Fibroblast of villous mesenchyme (primary cell): Measurements from ENCODE around the gene CDH20. TPM values are rescaled to one million over a fixed set of nuclear protein-coding genes. Genes with fewer than 3 reads are reported as not detected.
A peak's percentile ranks its signal among the peaks of the same experiment; 100 is the strongest.

ENCODE experiments used
- DNase-seq: peaks from one replicate; pipeline ENCODE4 v3.0.0-alpha.2; 2010; ENCODE audit warnings: low read depth
- H3K4me3 ChIP-seq: 2 replicates; pipeline ENCODE4 v1.5.1; 2011; ENCODE audit warnings: low read depth, mild to moderate bottlenecking, low read length
- total RNA-seq: library from RNA; depleted of rRNA; stranded (reverse); fragments of >200 nt; gene quantifications from 2 replicates; pipeline ENCODE4 v1.2.3, GENCODE V29; 2012
- TF ChIP-seq, protein P1 (sequence below): IDR thresholded peaks from 2 replicates; pipeline ENCODE4 v1.5.1; 2012; ENCODE audit warnings: low read depth, mild to moderate bottlenecking, low read length; ENCODE audit not compliant: insufficient read depth

The CDH20 gene
- total RNA-seq, 1 donor, result under 0.01 TPM

DNA sequence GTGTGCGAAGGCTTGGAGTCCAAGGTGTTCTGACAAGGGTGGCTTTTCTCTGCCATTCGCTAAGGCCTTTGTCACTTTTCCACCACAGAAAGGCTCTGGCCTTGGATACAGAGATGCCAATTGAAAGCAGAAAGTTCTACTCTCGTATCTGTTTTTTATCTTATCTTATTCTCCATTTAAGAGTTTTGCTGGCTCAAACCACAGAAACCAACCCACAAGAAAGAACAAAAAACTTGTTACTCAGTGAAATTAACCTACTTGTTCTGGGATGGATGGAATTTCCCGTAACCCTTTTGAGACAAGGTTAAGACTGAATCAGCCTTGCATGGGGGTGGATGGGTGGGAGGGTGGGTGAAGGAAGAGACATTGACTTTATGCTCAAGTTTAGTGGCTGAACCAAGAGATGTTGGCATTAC is 221.7 kb downstream of the CDH20 start:
- no peak for DNase-seq
- H3K4me3 ChIP-seq, result no peak overlapping the region
- TF ChIP-seq, protein P1, sequence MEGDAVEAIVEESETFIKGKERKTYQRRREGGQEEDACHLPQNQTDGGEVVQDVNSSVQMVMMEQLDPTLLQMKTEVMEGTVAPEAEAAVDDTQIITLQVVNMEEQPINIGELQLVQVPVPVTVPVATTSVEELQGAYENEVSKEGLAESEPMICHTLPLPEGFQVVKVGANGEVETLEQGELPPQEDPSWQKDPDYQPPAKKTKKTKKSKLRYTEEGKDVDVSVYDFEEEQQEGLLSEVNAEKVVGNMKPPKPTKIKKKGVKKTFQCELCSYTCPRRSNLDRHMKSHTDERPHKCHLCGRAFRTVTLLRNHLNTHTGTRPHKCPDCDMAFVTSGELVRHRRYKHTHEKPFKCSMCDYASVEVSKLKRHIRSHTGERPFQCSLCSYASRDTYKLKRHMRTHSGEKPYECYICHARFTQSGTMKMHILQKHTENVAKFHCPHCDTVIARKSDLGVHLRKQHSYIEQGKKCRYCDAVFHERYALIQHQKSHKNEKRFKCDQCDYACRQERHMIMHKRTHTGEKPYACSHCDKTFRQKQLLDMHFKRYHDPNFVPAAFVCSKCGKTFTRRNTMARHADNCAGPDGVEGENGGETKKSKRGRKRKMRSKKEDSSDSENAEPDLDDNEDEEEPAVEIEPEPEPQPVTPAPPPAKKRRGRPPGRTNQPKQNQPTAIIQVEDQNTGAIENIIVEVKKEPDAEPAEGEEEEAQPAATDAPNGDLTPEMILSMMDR, result no peak

DNA sequence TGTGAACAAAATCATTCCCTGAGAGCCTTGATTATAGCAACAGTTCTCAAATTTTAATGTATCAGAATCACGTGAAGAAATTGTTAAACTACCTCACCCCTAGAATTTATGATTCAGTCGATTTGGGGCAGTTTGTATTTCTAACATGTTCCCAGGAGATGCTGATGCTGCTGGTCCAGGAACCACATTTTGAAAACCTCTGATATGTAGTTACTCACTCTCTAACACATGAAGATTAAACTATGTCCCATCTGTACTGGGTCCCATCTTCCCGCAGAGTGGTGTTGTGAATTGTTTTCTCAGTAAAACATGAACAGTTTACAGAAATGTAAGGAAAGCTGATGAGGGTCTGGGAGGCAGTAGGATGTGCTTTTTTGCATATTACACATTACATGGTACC is 223.1 kb downstream of the CDH20 start:
- TF ChIP-seq, protein P1, result no peak
- no peak overlapping the region for H3K4me3 ChIP-seq
- DNase-seq, result no peak

DNA sequence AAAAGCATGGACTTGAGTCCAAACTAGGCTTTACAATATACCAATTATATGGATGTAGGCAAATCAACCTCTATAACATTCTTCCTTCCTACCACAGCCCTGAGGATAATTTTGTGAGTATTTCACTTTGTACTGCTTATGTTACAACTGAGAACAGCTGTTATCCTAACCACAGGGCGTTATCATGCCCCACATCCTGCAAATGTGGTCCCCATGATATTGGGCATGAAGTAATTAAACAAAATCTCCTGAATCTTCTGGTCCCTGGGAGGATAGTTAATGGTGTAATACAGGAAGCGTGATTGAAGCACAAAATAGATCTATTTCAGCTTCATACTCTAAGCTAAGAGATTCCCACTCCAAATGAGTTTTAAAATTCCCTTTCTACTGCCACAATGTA is 223.6 kb downstream of the CDH20 start:
- no peak overlapping the region for H3K4me3 ChIP-seq
- TF ChIP-seq, protein P1, result no peak
- DNase-seq, result no peak

DNA sequence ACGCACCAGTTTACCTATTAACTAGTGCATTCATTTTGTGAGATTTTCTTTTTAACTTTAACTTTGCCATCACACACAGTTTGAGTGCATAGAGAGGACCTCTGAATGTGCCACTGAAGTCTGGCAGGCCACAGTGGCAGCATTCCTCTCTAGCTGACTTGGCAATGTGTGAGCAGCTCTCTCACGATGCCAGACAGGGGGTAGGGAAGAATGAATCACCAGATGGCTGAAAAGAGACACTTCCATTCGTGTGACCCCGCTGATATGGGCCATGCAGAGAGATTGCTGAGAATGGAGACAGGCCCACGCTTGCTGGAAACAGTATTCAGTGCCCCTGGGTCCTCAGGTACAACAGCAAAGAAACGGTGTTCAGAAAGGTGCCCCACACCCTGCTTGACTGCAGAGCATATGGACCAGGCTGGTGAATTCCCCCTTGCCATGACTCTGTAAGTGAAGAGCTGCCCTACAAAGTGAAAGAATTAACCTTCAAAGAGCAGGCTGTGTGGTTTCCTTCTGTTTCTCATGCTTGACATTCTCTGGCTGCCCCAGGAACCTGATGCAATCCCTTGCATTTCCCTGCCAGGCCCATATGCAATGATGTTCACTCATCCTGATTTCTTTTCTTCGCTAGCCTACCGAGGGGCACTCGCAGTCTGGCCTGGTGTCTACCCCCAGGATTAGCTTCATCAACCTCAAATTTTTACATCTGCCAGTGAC is 236.1 kb downstream of the CDH20 start:
- TF ChIP-seq, protein P1, result no peak
- no peak overlapping the region for H3K4me3 ChIP-seq
- DNase-seq, result peak; percentile 72

DNA sequence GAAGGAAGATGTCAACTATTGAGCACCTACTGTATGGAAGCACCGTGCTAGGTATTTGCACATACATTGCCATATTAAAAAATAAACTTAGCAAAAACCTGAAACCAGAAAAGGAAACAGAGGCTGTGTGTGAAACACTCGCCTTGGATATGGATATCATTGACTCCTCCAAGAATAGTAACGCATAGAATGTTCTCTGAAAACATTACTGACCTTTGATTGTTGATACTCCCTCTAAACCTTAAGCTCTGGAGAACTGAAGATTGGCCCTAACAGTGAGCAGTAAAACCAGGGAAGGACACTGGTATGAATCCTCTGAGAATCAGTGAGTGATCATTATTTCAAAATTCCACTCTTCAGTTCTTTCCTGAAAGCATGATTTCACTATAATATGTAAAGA is 236.8 kb downstream of the CDH20 start:
- no peak overlapping the region for H3K4me3 ChIP-seq
- DNase-seq, result no peak
- TF ChIP-seq, protein P1, result no peak

DNA sequence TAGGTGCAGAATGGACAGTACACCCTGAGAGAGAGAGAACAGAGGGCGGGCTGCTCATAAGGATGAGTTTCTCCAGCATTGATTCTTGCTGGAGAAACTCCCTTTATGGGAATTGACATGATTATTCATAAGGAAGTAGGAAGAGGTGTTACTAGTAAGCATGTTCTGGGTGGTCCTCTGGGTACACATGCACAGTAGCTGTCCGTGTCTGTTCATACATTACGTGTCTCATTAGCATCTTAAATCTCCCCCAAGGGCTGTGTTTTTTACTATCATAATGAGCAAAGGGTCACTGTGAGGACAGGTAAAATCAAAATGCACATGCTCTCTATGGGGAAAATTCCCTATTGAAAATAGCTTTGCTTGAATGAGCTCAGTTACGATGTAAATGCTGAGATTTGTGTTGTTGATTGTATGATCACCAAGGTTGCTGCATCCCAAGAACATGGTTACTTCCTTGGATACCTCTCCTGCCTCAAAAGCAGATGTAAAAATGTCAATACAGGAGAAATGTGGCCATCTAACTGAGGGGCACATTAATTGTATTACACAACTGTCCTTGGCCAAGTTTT is 238.9 kb downstream of the CDH20 start:
- H3K4me3 ChIP-seq, result no peak overlapping the region
- DNase-seq, result no peak
- TF ChIP-seq, protein P1, result no peak
